GM18907 (cell line): Measurements from ENCODE around the gene OVCA2.
A peak's percentile ranks its signal among the peaks of the same experiment; 100 is the strongest.

Experiments
- ATAC-seq: cut with Tn5 transposase; IDR thresholded peaks from one replicate; pipeline ENCODE4 v1.9.1; 2021; ENCODE audit warnings: mild to moderate bottlenecking, moderate library complexity; ENCODE audit not compliant: unreplicated experiment

OVCA2 gene

GRCh38 chr17:2051933-2052559 lies 10.2 kb downstream of the OVCA2 start:
- ATAC-seq: no peak

GRCh38 chr17:2053380-2054261 lies 11.8 kb downstream of the OVCA2 start:
- no peak for ATAC-seq

- no peak for ATAC-seq
These were observed 12.4 kb downstream of the OVCA2 start for GRCh38 chr17:2054262-2054511.

- ATAC-seq: peak; percentile 42
These were observed 12.9 kb downstream of the OVCA2 start, which contains the start of gene HIC1 for GRCh38 chr17:2054512-2055291. Gene HIC1, plus strand, starts transcription at chr17:2055103. Its CDS starts 1,588 bp downstream, at chr17:2056691.

- ATAC-seq: no peak
These were observed 13.7 kb downstream of the OVCA2 start for GRCh38 chr17:2055292-2056205.

GRCh38 chr17:2056206-2057174 lies 14.7 kb downstream of the OVCA2 start:
- ATAC-seq: no peak

GRCh38 chr17:2057175-2057759 lies 15.4 kb downstream of the OVCA2 start:
- ATAC-seq: no peak

GRCh38 chr17:2057760-2058585 lies 16.2 kb downstream of the OVCA2 start:
- ATAC-seq: no peak

GRCh38 chr17:2058586-2059546 lies 17.0 kb downstream of the OVCA2 start:
- ATAC-seq: no peak

- no peak for ATAC-seq
These were observed 17.9 kb downstream of the OVCA2 start for GRCh38 chr17:2059547-2060384.

GRCh38 chr17:2060385-2060658 lies 18.5 kb downstream of the OVCA2 start:
- no peak for ATAC-seq

GRCh38 chr17:2060681-2061440 lies 19.0 kb downstream of the OVCA2 start:
- no peak for ATAC-seq

GRCh38 chr17:2061441-2061958 lies 19.7 kb downstream of the OVCA2 start:
- ATAC-seq: no peak

GRCh38 chr17:2062571-2063183 lies 20.9 kb downstream of the OVCA2 start:
- ATAC-seq: no peak
